ENCODE data around the gene LRP5. TPM values are rescaled to one million over a fixed set of nuclear protein-coding genes. Genes with fewer than 3 reads are reported as not detected.

LRP5 gene
- polyA plus RNA-seq, 3 donors: 0.23 to 0.29 TPM; not detected in 1

- no peak for TF ChIP-seq CTCF (IDR thresholded peaks at IDR 0.05)
- H3K36me3 Mint-ChIP-seq: peaks cover 0 to 2% of the 10 kb centered on the region in 2 donors
- Histone ChIP-seq H3K79me2 (ENCODE audit: insufficient read depth, low read length) (peaks cover 98% of the 10 kb centered on the region), H4K20me1 (ENCODE audit: insufficient read depth, low read length) (peaks cover 100% of the 10 kb centered on the region), H3K9me3 (replicated peaks in 1 of 2; ENCODE audit: control insufficient read depth in 1 of 2, insufficient read depth in 1 of 2, low read length in 2 of 2) (no peaks in the 10 kb centered on the region), H3K4me2 (replicated peaks; ENCODE audit: extremely low read depth, low read length, poor library complexity, severe bottlenecking) (no peak overlapping the region), H3K36me3 (replicated peaks in 1 of 2; ENCODE audit: control insufficient read depth in 1 of 2, insufficient read depth in 2 of 2, low read length in 2 of 2) (no peaks in the 10 kb centered on the region), H2AFZ (ENCODE audit: insufficient read depth, low read depth, low read length, poor library complexity, severe bottlenecking) (no peak overlapping the region), H3K4me3 (replicated peaks in 1 of 3; ENCODE audit: low read depth in 2 of 3, low read length in 3 of 3) (no peak overlapping the region), H3K4me1 (ENCODE audit: control insufficient read depth in 1 of 2, insufficient read depth in 2 of 2, low read length in 2 of 2) (peaks cover 21 to 41% of the 10 kb centered on the region in 2 donors), H3K27me3 (ENCODE audit: control insufficient read depth in 2 of 2, insufficient read depth in 2 of 2, low read length in 2 of 2) (no peaks in the 10 kb centered on the region), H3K9ac (ENCODE audit: insufficient read depth, low read length, poor library complexity, severe bottlenecking) (no peak overlapping the region), H3K27ac (ENCODE audit: low read depth in 1 of 2, low read length in 2 of 2) (no peak overlapping the region)
- intact Hi-C loops (cut with micrococcal nuclease): no loop called here
- 71% methylated on average over 1 of the region's 2 CpGs for WGBS (ENCODE audit: insufficient coverage)
- H3K27ac Mint-ChIP-seq: peak overlapping the region in 1 of 7 donors; percentile 8
- H3K4me3 Mint-ChIP-seq: no peak overlapping the region
- H3K9me3 Mint-ChIP-seq: no peaks in the 10 kb centered on the region
- peaks cover 66% of the 10 kb centered on the region for H3K4me1 Mint-ChIP-seq
- H3K27me3 Mint-ChIP-seq (ENCODE audit: low read depth in 3 of 3): no peaks in the 10 kb centered on the region
- DNase-seq: no peak
Measured at GRCh38 chr11:68498321-68498720, 185.9 kb downstream of the LRP5 start.

Small RNA genes lying within 50 kb of the gene (small RNA-seq; reads per million reads assigned to genes)
- gene NDUFA3P2 (ENCODE audit: insufficient read length, low read depth): not detected

Other genes with a start within 250 kb of the LRP5 start
- gene CHKA, start 191.2 kb upstream of the LRP5 start, polyA plus RNA-seq: 10 to 100 TPM in 1 of 3 donors, 1 to 10 TPM in 2; 2.8 to 20.9 (median 5.7) TPM
- 10 to 100 TPM; 12.2 to 22.0 (median 19.5) TPM for gene KMT5B, start 99.3 kb upstream of the LRP5 start, polyA plus RNA-seq
- gene C11orf24, start 40.6 kb upstream of the LRP5 start, polyA plus RNA-seq: 10 to 100 TPM in 2 of 3 donors, 1 to 10 TPM in 1; 9.5 to 21.8 (median 12.6) TPM
- gene PPP6R3, start 148.2 kb downstream of the LRP5 start, polyA plus RNA-seq: 10 to 100 TPM; 22.9 to 39.4 (median 38.1) TPM

Measured in CD14-positive monocyte (primary cell).